ENCODE data around the gene CADM1. TPM values are rescaled to one million over a fixed set of nuclear protein-coding genes. Genes with fewer than 3 reads are reported as not detected.

The CADM1 gene
- total and polyA plus RNA-seq, 2 experiments from 2014 or later: 16.5 to 18.0 TPM

GRCh38 chr11:115333949-115334348 is 170.3 kb downstream of the CADM1 start:
- ATAC-seq (no peak), DNase-seq (ENCODE audit: low spot score) (no peak)
- no peak overlapping the region for H3K4me3 Mint-ChIP-seq
- H3K9me2 ChIP-seq (ENCODE audit: insufficient read depth): no peaks in the 10 kb centered on the region
- H3K36me3 Mint-ChIP-seq (ENCODE audit: low read depth): peaks cover 5% of the 10 kb centered on the region; the same call in 2 of the 3 replicates
- 0 out of 2 replicates have a peak, but pooled peaks cover 2% of the 10 kb centered on the region for H4K20me1 ChIP-seq (replicated peaks; ENCODE audit: insufficient read depth)
- H3K27ac ChIP-seq (ENCODE audit: low read depth): no peak overlapping the region
- H3K9me3 Mint-ChIP-seq: peaks cover 3% of the 10 kb centered on the region; the same call in 1 of the 3 replicates
- H3K27me3 Mint-ChIP-seq (ENCODE audit: insufficient read depth, low read depth, poor library complexity): no peaks in the 10 kb centered on the region
- H3K36me3 ChIP-seq (ENCODE audit: insufficient read depth): no peaks in the 10 kb centered on the region
- H3K79me2 ChIP-seq (replicated peaks; ENCODE audit: insufficient read depth): no peaks in the 10 kb centered on the region
- no peaks in the 10 kb centered on the region for H3F3A ChIP-seq (replicated peaks; ENCODE audit: low read depth)
- TF ChIP-seq EZH2 (IDR thresholded peaks at IDR 0.05; ENCODE audit: low read depth, unreplicated experiment) (no peak), ZNF114 (CRISPR knock-in tag; IDR thresholded peaks at IDR 0.05) (no peak), ZNF331 (CRISPR knock-in tag; IDR thresholded peaks at IDR 0.05; ENCODE audit: low read depth) (no peak)
- no peak overlapping the region for H2AFZ ChIP-seq
- H3K4me3 ChIP-seq: no peak overlapping the region
- no peak overlapping the region for H3K27ac Mint-ChIP-seq
- H3K4me1 ChIP-seq (ENCODE audit: insufficient read depth): peaks cover 4% of the 10 kb centered on the region; the same call in 1 of the 2 replicates
- no peaks in the 10 kb centered on the region for H3K27me3 ChIP-seq (ENCODE audit: insufficient read depth)
- H3K4me2 ChIP-seq: no peak overlapping the region
- H3K4me1 Mint-ChIP-seq: no peaks in the 10 kb centered on the region

GRCh38 chr11:115333121-115333520 is 171.1 kb downstream of the CADM1 start:
- H3K27me3 Mint-ChIP-seq (ENCODE audit: insufficient read depth, low read depth, poor library complexity): no peaks in the 10 kb centered on the region
- no peaks in the 10 kb centered on the region for H3K27me3 ChIP-seq (ENCODE audit: insufficient read depth)
- no peaks in the 10 kb centered on the region for H3K79me2 ChIP-seq (replicated peaks; ENCODE audit: insufficient read depth)
- peaks cover 5% of the 10 kb centered on the region; the same call in 2 of the 3 replicates for H3K36me3 Mint-ChIP-seq (ENCODE audit: low read depth)
- H3K4me3 Mint-ChIP-seq: no peak overlapping the region
- H3K4me3 ChIP-seq: no peak overlapping the region
- DNase-seq (ENCODE audit: low spot score): peak; percentile 21
- H3K36me3 ChIP-seq (ENCODE audit: insufficient read depth): no peaks in the 10 kb centered on the region
- H3K4me1 Mint-ChIP-seq: no peaks in the 10 kb centered on the region
- peaks cover 3% of the 10 kb centered on the region; the same call in 1 of the 3 replicates for H3K9me3 Mint-ChIP-seq
- no peak overlapping the region for H3K27ac Mint-ChIP-seq
- H3K4me1 ChIP-seq (ENCODE audit: insufficient read depth): peaks cover 4% of the 10 kb centered on the region; the same call in 1 of the 2 replicates
- no peak overlapping the region for H3K27ac ChIP-seq (ENCODE audit: low read depth)
- no peak overlapping the region for H3K4me2 ChIP-seq
- no peaks in the 10 kb centered on the region for H3F3A ChIP-seq (replicated peaks; ENCODE audit: low read depth)
- H3K9me2 ChIP-seq (ENCODE audit: insufficient read depth): no peaks in the 10 kb centered on the region
- TF ChIP-seq STAT1 (IDR thresholded peaks at IDR 0.05; ENCODE audit: unreplicated experiment): no peak
- TF ChIP-seq, protein P1, sequence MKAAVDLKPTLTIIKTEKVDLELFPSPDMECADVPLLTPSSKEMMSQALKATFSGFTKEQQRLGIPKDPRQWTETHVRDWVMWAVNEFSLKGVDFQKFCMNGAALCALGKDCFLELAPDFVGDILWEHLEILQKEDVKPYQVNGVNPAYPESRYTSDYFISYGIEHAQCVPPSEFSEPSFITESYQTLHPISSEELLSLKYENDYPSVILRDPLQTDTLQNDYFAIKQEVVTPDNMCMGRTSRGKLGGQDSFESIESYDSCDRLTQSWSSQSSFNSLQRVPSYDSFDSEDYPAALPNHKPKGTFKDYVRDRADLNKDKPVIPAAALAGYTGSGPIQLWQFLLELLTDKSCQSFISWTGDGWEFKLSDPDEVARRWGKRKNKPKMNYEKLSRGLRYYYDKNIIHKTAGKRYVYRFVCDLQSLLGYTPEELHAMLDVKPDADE (IDR thresholded peaks at IDR 0.05): no peak
- no peak overlapping the region for H2AFZ ChIP-seq
- H4K20me1 ChIP-seq (replicated peaks; ENCODE audit: insufficient read depth): 0 out of 2 replicates have a peak, but pooled peaks cover 2% of the 10 kb centered on the region
- ATAC-seq: no peak

DNA sequence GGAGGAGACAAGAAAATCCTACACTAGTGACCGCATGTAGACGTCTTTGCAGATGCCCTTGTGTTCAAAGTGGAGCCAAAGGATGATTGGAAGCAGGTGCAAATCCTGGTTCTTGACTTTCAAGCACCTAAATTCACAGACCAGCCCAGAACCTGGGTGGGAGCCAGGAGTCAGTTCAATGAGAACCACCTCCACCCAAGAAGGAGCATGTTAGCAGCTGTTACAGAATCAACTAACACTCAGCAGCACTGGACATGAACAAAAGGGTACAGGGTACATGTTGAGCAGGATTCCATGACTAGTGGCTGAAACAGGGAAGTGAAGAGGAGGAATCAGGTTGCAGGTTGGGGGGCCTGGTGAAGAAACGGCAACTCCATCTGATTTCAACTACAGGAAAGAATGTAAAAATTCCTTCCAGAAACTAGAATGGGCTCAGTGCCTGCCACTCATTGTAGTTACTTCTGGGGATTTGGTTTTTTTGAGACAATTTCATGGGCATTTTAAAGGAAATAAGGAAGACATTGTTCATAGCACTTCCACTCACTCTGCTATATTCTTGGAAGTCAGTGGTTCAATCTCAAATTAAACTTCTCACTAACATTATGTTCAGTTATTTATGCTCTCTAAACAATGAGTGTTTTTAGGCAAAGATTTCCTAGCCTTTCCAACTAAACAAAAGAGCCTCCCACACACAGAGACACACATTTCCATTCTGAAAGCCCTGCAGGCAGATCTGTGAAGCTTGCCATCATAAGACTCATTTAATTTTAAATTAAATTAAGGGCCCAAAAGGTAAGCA is 173.3 kb downstream of the CADM1 start:
- no peak overlapping the region for H2AFZ ChIP-seq
- Mint-ChIP-seq H3K4me3 (no peak overlapping the region), H3K27ac (no peak overlapping the region), H3K9me3 (peaks cover 3% of the 10 kb centered on the region; the same call in 1 of the 3 replicates), H3K4me1 (no peaks in the 10 kb centered on the region), H3K27me3 (ENCODE audit: insufficient read depth, low read depth, poor library complexity) (no peaks in the 10 kb centered on the region), H3K36me3 (ENCODE audit: low read depth) (peaks cover 5% of the 10 kb centered on the region; the same call in 2 of the 3 replicates)
- H3K4me1 ChIP-seq (ENCODE audit: insufficient read depth): peaks cover 4% of the 10 kb centered on the region; the same call in 1 of the 2 replicates
- H4K20me1 ChIP-seq (replicated peaks; ENCODE audit: insufficient read depth): 0 out of 2 replicates have a peak, but pooled peaks cover 2% of the 10 kb centered on the region
- no peaks in the 10 kb centered on the region for H3K36me3 ChIP-seq (ENCODE audit: insufficient read depth)
- no peak overlapping the region for H3K27ac ChIP-seq (ENCODE audit: low read depth)
- H3K4me2 ChIP-seq: no peak overlapping the region
- no peaks in the 10 kb centered on the region for H3K9me2 ChIP-seq (ENCODE audit: insufficient read depth)
- H3K79me2 ChIP-seq (replicated peaks; ENCODE audit: insufficient read depth): no peaks in the 10 kb centered on the region
- ATAC-seq: no peak
- H3K27me3 ChIP-seq (ENCODE audit: insufficient read depth): no peaks in the 10 kb centered on the region
- no peak overlapping the region for H3K4me3 ChIP-seq
- H3F3A ChIP-seq (replicated peaks; ENCODE audit: low read depth): no peaks in the 10 kb centered on the region
- DNase-seq (ENCODE audit: low spot score): peak; percentile 19
- TF ChIP-seq CTCF (conservative IDR thresholded peaks at IDR 0.05; ENCODE audit: low read depth in 2 of 2): no peak
- TF ChIP-seq STAT1 (IDR thresholded peaks at IDR 0.05; ENCODE audit: unreplicated experiment): no peak
- TF ChIP-seq ZNF114 (CRISPR knock-in tag; IDR thresholded peaks at IDR 0.05): no peak
- TF ChIP-seq ZNF331 (CRISPR knock-in tag; IDR thresholded peaks at IDR 0.05; ENCODE audit: low read depth): no peak
- no peak for TF ChIP-seq POLR2AphosphoS5 (IDR thresholded peaks at IDR 0.05; ENCODE audit: low read depth)
- no peak for TF ChIP-seq CREB1 (CRISPR knock-in tag; IDR thresholded peaks at IDR 0.05; ENCODE audit: low read depth)
- TF ChIP-seq EZH2 (IDR thresholded peaks at IDR 0.05; ENCODE audit: low read depth, unreplicated experiment): no peak
- TF ChIP-seq, protein P1 (IDR thresholded peaks at IDR 0.05): no peak
- TF ChIP-seq NANOG (IDR thresholded peaks at IDR 0.05; ENCODE audit: borderline replicate concordance): no peak
- no peak for TF ChIP-seq JUNB (IDR thresholded peaks at IDR 0.05; ENCODE audit: unreplicated experiment)
